GM19468 (cell line): ENCODE data around the gene FAM20C.
"Not testable (repeated sequence)": the region's sequence is repeated elsewhere in the genome, so short reads cannot be mapped to it uniquely, and the experiment has no call there.

ENCODE experiments used
- ATAC-seq: cut with Tn5 transposase; IDR thresholded peaks from one replicate; pipeline ENCODE4 v1.9.1; 2021; ENCODE audit warnings: mild to moderate bottlenecking, moderate library complexity, moderate number of reproducible peaks; ENCODE audit not compliant: unreplicated experiment; ENCODE audit errors: extremely low read depth

The FAM20C gene

DNA sequence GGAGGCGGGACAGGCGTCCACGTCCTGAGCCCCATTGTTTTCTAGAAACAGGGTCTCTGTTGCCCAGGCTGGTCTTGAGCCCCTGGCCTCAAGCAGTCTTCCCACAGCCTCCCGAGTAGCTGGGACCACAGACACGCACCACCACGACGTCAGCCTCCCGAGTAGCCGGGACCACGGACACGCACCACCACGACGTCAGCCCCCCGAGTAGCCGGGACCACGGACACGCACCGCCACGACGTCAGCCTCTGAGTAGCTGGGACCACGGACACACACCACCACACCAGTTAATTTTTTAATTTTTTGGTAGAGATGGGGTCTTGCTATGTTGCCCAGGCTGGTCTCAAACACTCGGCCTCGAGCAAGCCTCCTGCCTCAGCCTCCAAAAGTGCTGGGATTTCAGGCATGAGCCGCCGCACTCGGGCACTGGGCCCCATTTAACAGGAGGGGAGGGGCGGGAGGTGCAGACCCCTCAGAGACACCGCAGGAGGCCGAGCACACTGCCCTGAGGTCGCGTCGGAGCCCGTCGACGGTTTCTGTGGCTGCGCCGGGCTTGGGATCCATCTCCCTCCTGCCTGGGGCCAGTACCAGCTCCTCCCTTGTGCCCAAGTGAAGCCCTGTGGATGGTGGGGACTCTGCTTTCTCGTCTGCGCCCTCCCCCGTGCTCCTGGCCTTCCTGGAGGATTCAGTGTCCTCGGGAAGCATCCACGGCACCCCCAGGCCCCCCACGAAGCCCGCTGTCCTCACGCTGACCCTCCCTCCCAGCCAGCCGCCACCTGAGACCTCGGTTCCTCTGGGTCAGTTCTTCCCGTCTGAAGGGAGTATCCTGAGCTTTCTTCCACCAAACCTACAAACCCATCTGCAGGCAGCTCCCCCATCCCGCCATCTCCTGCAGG is 13.0 kb downstream of the FAM20C start:
- no peak for ATAC-seq

DNA sequence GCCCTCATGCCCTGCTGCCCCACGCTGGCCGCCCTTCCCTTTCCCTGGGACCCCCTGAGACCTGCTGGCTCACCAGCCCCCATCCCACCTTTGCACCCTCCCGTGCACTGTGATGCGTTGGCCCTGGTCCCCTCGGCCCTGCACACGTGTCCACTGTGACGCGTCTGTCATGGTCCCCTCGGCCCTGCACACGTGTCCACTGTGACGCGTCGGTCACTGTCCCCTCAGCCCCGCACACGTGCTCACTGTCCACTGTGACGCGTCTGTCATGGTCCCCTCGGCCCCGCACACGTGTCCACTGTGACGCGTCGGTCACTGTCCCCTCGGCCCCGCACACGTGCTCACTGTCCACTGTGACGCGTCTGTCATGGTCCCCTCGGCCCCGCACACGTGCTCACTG is 14.0 kb downstream of the FAM20C start:
- not testable (repeated sequence) for ATAC-seq

DNA sequence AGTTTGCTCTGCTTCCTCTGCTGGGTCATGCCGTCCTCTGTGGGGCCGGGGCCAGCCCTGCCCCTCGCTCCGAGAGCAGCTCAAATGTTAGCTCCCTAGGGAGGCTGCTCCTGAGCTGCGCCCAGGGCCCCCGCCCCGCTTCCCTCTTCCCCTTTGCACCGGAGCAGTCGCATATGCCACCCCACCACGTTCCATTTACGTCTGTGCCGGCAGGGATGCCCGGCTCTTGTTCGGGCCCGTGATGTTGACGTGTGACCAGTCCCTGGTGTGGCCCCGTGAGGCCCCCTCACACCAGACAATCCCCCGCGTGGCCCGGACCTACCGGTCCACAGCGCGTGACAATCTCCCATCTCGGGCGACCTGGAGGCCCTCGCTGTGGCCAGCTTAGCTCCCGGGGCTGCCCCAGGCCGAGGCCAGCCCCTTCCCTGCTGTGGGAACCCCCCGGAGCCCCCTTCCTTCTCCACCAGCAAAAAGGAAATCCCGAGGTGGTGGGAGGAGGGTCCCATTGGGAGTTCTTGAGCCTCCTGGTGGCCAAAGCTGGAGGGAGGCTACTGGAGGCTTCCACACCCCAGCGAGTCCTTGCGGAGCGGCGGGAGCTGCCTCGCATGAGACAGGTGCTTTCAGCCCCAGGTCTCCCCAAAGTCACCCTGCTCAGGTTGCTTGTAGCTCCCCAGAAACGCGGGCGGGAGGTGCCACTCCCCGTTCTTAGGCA is 15.2 kb downstream of the FAM20C start:
- ATAC-seq, result no peak

DNA sequence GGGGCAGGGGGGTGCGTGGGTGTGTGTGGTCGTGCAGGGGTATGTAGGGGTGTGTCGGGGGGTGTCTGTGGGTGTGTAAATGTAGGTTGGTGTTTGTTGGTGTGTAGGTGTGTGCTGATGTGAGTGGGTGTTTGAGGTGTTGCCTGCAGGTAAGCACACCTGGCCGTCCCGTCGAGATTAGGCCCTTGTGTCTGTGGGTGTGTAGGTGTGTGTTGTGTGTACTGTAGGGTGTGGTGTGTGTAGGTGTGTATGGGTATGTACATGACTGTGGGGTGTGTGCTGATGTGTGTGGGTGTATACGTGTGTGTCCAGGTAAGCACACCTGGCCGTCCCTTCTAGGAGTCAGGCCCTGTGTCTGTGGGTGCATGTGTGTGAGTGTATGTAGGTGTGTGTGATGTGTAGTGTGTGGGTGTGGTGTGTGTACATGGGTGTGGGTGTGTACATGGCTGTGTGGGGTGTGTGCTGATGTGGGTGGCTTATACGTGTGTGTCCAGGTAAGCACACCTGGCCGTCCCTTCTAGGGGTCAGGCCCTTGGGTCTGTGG is 15.8 kb downstream of the FAM20C start:
- ATAC-seq, result no peak

DNA sequence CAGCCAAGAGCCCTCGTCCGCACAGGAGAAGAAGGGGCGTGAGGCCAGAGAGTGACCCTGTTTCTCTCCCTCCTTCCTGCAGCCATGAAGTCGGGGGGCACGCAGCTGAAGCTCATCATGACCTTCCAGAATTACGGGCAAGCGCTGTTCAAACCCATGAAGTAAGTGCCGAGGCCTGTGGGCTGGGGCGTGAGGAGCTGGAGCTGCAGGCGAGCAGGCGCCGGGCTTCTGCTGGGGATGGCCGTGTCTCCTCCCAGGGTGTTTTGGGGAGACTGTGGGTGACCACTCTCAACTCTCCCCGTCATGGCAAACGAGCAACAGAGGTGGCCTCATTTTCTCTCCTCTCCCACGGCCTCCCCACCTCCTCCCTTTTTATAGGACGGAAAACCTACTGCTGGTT is 16.4 kb downstream of the FAM20C start:
- ATAC-seq, result no peak

DNA sequence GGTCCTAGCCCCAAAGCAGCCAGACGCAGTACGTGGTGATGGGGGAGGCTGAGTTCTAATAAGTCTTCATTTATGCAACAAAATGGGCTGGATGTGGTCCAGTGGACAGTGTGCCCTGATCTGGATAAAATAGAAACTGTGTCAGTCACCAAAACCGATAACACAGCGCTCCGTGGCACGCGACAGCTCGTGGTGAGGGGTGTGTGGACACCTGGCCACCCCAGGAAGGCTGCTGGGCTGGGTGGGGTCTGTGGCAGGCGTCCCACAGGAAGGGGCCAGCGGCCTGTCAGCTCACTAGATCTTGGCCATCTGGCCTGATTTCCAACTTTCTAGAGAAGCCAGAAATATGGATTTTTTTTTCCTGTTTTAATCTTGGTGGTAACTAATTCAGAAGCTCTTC is 17.0 kb downstream of the FAM20C start:
- no peak for ATAC-seq

DNA sequence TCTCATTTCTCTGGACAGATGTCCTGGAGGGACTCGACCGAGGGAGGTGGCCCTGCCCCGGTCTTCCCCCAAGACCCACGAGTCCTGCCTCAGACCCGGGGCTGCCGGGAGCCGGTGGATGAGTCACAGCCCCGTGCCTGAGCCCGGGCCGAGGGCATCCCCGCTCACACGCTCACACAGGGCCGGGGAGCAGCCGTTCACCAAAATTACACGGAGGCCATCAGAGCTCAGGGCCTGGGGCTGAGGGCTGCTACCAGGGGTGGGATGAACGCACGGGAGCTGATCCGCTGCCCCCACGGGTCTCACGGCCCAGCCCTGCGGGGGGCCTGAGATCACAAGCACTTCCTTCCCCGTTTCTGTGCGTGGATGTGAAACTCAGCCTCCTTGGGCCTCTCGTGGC is 17.5 kb downstream of the FAM20C start:
- ATAC-seq, result no peak

DNA sequence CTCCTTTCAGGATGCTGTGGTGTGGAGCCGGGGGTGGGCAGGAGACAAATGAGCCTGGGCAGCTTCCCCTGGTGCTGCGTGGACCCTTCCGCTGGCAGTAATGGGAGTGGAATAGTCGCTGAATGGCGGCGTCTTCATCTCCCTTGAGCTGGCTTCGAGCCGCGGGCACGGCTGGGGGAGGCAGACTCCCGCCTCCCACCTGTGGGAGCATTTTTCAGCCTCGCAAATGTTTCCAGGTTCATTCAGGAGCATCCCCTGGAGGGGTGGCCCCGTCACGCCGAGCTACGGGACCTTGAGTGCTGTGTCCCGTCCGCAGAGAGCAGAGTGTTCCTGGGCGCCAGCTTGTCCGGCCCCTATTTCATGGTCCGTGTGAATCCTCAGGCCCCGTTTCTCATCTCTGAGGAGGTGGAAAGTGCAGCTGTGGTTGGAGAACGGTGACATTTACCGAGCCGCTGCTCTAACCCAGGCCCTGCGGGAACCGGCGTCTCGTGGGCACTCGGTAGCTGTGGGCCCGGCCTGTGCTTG is 18.1 kb downstream of the FAM20C start:
- ATAC-seq, result no peak

DNA sequence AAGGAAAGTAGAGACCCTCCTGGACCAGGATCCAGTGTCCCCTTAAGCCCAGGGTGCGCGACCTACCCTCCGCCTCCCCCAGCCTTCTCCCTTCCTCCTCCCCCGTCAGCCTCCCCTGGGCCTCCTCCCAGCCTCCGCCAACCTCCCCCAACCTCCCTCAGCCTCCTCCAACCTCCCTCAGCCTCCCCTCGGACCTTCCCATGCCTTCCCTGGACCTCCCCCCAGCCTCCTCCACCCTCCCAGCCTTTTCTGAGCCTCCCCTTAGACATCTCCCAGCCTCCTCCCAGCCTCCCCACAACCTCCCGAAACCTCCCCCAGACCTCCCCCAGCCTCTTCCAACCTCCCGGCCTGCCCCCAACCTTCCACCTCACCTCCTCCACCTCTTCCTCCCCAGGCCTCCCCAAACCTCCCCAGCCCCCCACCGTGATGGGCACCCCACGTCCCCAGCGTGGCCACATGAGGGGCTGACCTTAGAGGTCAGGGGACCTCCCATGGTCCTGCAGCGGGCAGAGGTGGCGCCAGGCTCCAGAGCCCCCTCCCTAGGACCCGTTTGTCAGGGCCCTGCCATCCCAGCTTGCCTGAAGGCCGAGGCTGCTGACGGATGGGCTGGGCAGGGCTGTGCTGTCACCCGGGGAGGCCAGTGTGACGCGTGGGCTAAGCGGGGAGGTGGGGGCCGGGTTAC is 18.8 kb downstream of the FAM20C start:
- ATAC-seq, result no peak

DNA sequence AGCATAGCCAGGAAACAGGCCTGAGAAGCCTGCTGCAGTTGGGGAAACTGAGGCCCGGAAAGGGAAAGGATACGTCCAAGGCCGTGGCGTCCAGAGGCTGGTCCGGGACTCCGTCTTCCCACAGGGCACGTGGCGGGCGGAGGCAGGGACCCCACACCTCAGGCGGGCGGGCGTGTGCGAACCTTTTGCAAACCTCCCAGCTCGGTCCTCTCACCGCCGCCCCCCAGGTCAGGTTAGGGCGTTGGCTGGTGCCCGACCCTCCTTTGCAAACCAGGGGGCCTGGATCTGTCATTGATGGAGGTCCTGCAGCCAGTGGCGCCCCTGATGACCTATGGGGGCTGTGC is 19.3 kb downstream of the FAM20C start:
- ATAC-seq, result no peak

DNA sequence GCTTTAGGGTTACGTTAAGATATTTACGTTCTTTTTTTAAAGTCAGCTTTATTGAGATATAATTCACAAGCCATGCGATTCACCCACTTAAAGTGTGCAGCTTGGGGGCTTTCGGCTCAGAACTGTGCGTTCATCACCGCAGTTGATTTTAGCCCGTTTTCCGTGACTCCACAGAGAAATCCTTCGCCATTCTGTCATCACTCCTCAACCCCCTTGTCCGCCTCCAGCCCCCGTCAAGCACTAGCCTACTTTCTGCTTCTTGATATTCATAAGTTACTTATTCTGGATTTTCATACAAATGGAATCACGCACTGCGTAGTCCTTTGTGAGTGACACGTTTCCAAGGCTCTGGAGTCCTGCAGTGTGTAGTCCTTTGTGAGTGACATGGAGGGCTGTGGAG is 20.4 kb downstream of the FAM20C start:
- no peak for ATAC-seq

DNA sequence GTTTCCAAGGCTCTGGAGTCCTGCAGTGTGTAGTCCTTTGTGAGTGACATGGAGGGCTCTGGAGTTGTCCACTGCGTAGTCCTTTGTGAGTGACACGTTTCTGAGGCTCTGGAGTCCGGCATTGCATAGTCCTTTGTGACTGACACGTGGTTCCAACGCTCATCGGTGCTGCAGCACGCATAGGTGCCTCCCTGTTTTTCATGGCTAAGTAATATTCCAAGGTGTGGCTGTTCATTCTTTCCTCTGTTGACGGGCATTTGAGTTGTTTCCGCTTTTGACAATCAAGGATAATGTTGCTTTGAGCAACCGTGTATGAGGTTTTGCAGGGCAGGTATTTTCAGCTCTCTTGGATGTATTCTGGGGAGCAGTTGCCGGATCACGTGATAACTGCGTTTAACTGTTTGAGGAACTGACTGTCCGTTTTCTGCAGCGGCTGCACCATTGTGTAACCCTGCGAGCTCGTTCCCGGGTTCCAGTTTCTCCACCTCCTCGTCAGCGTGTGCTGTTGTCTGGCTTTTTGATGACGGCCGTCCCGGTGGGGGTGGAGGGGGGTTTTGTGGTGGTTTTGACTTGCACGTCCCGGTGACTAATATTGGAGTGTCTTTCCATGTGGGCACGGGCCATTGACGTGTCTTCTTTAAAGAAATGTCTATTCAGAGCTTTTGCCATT is 21.1 kb downstream of the FAM20C start:
- no peak for ATAC-seq

DNA sequence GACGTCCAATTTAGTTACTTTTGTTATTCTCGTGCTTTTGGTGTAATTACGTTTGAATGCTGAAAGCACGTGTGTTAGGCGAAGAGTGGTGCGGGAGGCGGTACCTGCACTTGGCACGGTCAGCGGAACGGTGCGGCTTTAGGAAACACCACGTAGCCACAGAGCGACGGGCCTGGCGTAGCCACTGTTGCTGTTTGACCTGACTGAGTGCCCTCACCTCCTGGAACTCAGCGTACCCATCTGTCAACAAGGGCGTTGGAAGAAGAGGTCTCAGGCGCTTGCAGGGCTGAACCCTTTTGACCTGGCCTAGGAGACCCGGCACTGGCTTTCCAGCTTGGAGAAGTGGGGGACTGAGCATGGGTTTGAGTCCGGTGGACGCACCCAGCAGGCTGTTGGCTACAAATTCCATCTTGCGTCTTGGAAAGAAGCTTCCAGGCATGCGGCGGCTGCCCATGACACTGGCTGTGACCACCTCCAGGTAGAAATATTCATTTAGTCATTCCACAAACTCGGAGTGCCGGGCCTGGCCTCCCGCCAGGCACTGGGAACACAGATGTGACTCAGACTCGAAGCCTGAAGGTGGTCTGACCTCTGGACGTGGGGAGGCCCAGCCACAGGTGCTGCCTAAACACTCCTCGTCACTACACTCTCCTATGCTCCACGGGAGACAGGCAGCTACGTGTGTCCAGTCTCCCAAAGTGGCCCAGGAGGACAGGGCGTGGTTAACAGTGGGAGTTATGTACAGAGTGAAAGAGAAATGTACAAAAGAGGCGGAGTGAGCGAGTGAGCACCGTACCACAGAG is 22.2 kb downstream of the FAM20C start:
- ATAC-seq, result no peak

DNA sequence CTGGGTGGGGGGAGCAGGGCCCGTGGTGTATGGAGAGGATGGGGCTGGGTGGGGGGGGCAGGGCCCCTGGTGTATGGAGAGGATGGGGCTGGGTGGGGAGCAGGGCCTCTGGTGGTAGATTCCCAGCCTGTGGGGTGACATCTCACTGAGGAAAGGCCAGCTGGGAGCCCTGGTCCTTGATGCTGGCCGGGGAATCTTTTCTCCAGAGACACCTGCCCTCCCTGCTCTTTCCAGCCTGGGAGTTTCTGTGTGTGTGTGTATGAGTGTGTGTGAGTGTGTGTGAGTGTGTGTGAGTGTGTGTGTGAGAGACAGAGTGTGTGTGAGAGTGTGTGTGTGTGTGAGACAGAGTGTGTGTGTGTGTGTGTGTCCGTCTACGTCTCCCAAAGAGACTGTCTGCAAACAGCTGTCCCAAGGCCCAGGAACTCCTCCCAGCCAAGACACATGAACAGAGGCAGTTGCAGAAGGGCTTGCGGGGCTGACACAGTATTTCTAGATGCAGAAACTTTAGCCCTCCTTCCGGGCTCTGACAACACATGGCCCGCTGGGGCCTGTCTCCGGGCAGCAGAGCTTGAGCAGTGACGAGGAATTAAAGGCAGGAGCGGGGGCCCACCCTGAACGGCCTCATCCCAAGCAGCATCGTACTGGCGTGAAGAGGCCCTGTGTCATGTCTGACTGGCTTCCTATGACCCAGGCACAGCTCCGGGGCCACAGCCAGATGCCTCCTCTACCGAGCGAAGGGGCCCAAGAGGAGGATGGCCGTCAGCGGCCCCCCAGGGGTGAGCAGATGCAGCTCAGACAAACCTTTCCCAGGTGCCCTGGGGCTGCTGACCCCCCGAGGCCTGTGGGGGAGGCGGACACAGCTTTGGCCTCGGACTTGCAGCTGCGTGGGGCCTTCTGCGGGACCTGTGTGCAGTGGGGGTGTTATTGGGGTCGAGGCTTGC is 24.3 kb downstream of the FAM20C start:
- no peak for ATAC-seq

DNA sequence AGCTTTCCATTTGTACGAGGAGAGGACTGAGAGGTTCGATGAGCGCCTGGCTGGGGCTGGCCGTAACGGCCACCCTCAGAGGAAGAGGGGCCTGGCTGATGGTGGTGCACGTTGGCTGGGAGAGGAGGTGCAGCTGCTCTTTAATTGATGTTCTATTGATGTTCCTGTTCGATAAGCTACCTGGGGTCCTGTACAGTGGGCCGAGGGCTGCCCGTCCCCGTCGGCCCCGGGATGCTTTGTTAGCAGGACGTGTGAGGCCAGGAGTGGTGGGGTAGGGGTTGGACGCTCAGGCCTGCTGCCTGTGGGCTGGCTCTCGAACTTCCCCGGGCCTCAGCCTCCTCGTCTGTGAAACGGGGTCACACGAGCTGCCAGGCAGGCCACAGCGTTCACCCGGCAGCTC is 25.4 kb downstream of the FAM20C start:
- ATAC-seq, result no peak

DNA sequence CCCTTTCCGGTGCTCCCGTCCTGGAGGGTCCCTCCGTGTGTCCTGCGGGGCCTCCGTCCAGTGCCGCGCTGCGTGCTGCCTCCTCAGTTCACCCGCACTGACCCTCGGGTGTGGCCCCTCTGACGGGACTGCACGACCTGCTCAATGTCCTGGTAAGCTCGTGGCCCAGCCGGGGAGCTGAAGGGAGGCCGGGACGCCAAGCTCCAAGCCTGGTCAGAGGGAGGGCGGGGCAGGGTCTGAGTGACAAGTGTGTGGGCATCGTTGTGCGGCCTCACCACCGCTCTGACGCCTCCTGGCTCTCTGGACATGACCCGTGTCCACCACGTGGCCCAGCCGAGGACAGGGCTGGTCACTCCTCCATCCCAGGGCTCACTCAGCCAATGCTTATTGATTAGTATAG is 25.9 kb downstream of the FAM20C start:
- no peak for ATAC-seq

DNA sequence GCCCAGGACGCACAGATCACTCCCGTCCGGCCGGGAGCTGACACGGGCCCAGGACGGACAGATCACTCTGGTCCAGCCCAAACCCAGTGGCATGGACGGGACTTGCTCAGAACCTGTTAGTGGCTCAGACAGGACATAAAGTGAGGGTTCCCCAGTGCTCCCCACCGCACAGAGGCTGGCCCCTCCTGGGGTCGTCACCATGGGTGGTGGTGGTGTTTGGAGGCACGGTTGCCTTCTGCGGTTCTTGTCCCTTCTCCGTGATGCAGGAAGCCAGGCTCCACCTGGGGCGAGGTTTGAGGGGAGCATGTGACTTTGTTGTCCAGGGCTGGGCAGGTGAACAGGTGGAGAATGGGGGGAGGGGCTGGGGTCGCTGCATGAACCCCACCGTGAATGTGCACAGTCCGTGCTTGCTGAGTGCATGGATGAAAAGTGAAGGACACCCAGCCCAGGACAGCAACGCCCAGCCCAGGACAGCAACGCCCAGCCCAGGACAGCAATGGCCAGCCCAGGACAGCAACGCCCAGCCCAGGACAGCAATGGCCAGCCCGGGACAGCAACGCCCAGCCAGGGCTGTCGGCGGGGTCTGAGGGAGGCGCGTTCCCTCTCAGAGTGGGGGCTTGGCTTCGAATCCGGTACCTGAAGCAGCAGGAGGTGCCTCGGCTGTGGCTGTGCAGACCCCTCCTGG is 26.7 kb downstream of the FAM20C start:
- no peak for ATAC-seq
